AG04449 (cell line): Measurements from ENCODE around the gene RSPH1.

ENCODE experiments used
- CTCF ChIA-PET: fragments of 350-600 bp; formaldehyde crosslinking; extraction: SDS; loops from one replicate; lab custom pipeline; 2021; ENCODE audit warnings: antibody characterized with exemption; lab: Yijun Ruan, JAX
- POLR2A ChIA-PET: fragments of 400-600, 350-600 bp; formaldehyde crosslinking; extraction: SDS; loops from one replicate; lab custom pipeline; 2020; ENCODE audit warnings: antibody characterized with exemption, inconsistent platforms; lab: Yijun Ruan, JAX
- DNase-seq: peaks from one replicate; pipeline ENCODE4 v3.0.0-alpha.2; 2010; ENCODE audit warnings: low read depth, low spot score
- H3K4me3 ChIP-seq: 2 replicates; pipeline ENCODE4 v1.5.1; 2011; ENCODE audit warnings: low read depth, mild to moderate bottlenecking, control low read depth, low read length
- TF ChIP-seq, protein P1 (sequence below): IDR thresholded peaks from one replicate; pipeline ENCODE4 v1.5.1; 2011; ENCODE audit warnings: mild to moderate bottlenecking, moderate library complexity, low read length, control low read depth, inconsistent platforms; ENCODE audit not compliant: insufficient read depth; ENCODE audit errors: missing control alignments

Gene RSPH1

DNA sequence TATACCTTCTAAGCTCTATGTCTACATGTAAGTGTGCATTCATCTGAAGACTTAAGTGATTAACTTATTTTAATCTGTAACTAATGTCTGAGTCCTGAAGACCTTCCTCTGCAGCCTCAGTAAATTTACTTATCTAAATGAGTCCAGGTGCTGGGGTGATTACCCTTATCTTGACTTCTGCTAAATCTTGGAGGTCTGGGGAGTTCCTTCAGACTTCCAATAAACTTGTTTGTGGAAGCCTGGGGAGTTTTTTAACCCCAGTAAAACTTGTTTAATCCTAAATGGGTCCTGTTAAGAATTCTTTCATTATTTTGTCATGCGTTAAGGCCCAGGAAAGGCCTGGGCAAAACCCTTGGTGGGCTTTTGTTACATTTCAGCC, 37.0 kb downstream of the RSPH1 start:
- CTCF ChIA-PET: no interaction called here
- no peak overlapping the region for H3K4me3 ChIP-seq
- POLR2A ChIA-PET: no interaction called here
- TF ChIP-seq, protein P1, sequence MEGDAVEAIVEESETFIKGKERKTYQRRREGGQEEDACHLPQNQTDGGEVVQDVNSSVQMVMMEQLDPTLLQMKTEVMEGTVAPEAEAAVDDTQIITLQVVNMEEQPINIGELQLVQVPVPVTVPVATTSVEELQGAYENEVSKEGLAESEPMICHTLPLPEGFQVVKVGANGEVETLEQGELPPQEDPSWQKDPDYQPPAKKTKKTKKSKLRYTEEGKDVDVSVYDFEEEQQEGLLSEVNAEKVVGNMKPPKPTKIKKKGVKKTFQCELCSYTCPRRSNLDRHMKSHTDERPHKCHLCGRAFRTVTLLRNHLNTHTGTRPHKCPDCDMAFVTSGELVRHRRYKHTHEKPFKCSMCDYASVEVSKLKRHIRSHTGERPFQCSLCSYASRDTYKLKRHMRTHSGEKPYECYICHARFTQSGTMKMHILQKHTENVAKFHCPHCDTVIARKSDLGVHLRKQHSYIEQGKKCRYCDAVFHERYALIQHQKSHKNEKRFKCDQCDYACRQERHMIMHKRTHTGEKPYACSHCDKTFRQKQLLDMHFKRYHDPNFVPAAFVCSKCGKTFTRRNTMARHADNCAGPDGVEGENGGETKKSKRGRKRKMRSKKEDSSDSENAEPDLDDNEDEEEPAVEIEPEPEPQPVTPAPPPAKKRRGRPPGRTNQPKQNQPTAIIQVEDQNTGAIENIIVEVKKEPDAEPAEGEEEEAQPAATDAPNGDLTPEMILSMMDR: no peak
- no peak for DNase-seq

DNA sequence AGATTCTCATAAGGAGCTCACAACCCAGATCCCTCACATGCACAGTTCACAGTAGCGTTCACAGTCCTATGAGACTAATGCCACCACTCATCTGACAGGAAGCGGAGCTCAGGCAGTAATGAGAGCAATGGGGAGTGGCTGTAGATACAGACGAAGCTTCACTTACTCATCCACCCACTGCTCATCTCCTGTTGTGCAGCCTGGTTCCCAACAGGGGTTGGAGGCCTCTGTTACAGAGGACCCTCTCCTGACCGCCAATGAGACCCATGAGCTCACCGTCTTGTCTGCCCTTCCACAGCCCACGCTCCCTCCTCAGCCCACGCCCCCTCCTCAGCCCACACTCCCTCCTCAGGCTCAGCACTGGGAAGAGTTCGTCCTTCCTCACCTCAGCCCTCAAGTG, 39.6 kb downstream of the RSPH1 start:
- CTCF ChIA-PET: no interaction called here
- TF ChIP-seq, protein P1: no peak
- no peak for DNase-seq
- POLR2A ChIA-PET: no interaction called here
- H3K4me3 ChIP-seq: no peak overlapping the region

DNA sequence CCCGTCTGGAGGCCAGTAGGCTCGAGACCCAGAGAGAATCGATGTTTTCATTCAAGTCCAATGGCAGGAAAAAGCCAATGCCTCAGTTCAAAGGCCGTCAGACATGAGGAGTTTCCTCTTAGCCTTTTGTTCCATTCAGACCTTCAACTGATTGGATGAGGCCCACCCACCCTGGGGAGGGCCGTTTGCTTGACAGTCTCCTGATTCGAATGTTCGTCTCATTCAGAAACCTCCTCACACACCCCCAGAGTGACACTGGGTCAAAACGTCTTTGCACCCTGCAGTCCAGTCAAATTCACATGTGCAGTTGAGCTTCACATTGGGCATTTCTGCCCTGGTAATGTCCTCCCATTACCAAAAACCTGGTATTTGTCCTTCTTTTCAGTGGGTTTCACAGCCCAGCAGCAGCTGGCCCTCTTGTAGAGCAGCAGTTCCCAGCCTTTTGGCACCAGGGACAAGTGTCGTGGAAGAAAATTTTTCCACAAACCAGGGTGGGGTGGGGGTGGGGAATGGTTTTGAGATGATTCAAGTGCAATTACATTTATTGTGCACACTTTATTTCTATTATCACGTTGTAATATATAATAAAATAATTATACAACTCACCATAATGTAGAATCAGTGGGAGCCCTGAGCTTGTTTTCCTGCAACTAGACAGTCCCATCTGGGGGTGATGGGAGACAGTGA, 40.1 kb downstream of the RSPH1 start:
- CTCF ChIA-PET: no interaction called here
- TF ChIP-seq, protein P1: no peak
- no peak for DNase-seq
- no peak overlapping the region for H3K4me3 ChIP-seq
- POLR2A ChIA-PET: no interaction called here

DNA sequence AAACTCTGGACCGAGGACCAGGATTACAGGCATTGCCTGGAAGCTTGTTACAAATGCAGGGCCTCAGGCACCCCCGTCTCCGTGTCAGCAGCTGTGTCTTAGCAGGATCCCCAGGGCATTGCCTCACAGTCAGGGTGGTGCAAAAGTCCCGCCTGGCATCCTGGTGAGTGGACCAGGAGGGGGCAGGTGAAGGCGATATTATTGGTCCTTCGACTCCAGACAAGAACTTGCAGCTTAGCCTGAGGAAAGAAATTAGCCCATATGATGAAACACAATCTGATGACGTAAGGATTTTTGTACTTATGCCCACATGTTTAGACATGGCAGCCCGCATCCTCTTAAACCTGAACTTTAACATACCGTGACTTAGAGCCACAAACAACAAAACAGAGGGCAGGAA, 40.8 kb downstream of the RSPH1 start:
- POLR2A ChIA-PET: no interaction called here
- DNase-seq: no peak
- TF ChIP-seq, protein P1: no peak
- CTCF ChIA-PET: no interaction called here
- no peak overlapping the region for H3K4me3 ChIP-seq

DNA sequence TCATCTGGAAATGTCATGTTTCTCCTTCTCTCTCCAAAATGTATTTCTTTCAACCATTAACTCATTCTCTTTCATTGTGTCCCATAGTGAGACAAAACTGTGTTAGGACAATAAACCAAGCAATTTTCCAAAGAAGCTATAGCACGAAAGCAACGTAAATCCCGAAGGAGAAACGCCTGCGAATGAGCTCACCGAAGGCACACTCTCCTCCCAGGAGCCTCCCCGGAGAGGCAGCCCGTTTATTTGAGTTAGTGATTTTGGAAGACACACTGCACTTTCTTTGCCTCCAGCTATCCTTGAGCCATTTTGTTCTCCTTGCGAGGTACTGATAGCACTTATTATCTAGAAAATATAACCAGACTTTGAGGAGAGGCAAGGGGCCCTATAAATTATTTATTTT, 41.2 kb downstream of the RSPH1 start:
- ChIA-PET POLR2A (no interaction called here), CTCF (no interaction called here)
- TF ChIP-seq, protein P1: no peak
- no peak for DNase-seq
- no peak overlapping the region for H3K4me3 ChIP-seq

DNA sequence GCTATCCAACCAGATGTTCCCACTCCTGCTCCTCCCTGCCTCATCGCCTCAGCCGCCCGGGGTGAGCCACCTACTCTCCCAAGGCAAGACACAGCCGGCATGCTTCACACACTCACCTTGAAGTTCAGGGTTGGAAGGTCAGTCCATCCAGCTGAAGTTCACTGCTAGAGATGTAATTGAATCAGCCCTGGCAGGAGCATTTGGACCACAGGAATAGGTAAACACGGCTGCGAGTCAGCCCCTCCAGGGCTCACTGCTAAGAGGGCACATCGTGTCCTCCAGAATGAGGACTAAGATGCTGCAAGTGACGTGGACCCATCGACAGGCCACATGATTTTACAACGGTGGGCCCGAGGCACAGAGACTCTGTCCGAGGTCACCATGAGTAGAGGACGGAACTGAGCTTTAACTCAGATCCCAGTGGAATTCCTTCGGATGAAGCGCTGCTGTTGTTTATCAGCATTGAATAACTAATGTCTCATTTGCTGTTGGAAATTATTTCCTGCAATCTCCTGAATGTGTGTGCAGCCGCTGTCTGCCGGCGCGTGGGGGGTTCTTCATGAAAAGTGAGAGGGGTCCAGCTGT, 41.9 kb downstream of the RSPH1 start:
- DNase-seq: no peak
- TF ChIP-seq, protein P1: no peak
- CTCF ChIA-PET: no interaction called here
- POLR2A ChIA-PET: no interaction called here
- H3K4me3 ChIP-seq: no peak overlapping the region
